ENCODE data around the gene CA5A.
"Not testable (repeated sequence)": the region's sequence is repeated elsewhere in the genome, so short reads cannot be mapped to it uniquely, and the experiment has no call there.

The CA5A gene

GRCh38 chr16:87865902-87866555 lies 70.3 kb downstream of the CA5A start:
- DNase-seq (ENCODE audit: low spot score), result not testable (repeated sequence)

DNA sequence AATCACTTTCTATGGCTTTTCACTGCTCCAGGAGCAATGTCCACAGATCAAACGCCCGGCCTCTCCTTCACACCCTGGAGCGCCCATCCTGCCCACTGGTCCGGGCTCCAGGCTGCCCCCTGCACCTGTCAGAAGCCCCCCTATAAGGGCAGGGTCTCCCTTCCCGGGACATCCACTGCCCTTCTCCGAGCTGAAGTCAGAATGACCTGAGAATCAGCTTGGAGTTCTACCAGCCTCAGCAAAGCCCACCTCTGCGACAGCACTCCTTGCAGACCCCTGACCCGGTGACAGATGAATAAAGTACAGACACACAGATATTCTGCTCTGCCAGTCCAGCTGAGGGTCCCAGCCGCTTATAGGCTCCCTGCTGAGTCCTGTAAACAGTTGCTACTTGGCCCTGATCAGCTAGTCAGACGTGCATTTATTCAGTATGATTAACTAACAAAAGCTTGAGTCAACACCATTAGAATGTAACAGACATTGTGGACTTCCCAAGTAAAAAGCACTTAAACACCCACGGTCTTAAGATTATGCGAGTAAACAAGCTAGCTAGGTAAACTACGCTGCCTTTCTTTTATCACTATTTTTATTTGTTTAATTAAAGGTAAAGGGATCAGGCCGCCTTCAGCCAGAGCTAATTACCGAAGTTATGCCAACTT lies 71.9 kb downstream of the CA5A start:
- DNase-seq (ENCODE audit: low spot score), result no peak

- DNase-seq (ENCODE audit: low spot score), result not testable (repeated sequence)
Observed at GRCh38 chr16:87863327-87863635, 73.0 kb downstream of the CA5A start.

- not testable (repeated sequence) for DNase-seq (ENCODE audit: low spot score)
Observed at GRCh38 chr16:87862597-87863326, 73.6 kb downstream of the CA5A start.

- not testable (repeated sequence) for DNase-seq (ENCODE audit: low spot score)
Observed at GRCh38 chr16:87861300-87862099, 74.8 kb downstream of the CA5A start.

DNA sequence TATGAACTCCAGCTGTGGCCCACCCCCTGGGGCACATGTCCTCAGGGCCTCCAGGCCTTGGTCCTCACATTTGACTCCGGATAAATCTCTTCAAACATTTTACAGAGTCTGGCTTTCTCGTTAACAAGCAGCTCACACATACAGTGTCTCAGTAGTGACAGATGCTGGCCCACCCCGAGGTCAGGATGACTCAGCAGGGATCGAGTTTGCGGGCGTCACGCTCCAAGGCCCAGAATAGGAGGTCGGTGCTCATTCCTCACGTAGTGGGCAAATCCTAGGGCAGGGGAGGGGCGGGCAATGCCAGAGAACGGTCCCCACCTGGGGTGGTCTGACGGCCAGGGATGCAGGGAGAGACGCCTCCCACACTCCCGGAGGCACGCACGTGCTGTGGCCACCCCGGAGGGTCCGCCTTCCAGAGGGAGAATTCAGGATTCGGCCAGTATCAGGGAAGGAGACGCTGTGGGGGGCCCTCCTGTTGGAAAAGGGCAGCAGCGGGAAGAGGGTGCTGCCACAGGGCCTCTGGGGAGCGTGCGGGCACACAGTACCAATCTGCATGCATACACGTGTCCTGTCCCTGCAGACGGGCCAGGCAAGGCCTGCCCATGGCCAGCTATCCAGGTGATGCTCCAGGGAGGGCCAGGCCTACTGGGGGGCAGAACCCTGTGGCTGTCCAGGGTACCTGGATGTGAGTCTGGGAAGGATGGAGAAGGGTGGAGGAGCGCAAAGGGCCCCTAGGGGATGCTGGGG lies 75.6 kb downstream of the CA5A start:
- DNase-seq (ENCODE audit: low spot score), result no peak

GRCh38 chr16:87858151-87858993 lies 78.0 kb downstream of the CA5A start:
- not testable (repeated sequence) for DNase-seq (ENCODE audit: low spot score)

GRCh38 chr16:87856791-87857228 lies 79.5 kb downstream of the CA5A start:
- DNase-seq (ENCODE audit: low spot score), result no peak

DNA sequence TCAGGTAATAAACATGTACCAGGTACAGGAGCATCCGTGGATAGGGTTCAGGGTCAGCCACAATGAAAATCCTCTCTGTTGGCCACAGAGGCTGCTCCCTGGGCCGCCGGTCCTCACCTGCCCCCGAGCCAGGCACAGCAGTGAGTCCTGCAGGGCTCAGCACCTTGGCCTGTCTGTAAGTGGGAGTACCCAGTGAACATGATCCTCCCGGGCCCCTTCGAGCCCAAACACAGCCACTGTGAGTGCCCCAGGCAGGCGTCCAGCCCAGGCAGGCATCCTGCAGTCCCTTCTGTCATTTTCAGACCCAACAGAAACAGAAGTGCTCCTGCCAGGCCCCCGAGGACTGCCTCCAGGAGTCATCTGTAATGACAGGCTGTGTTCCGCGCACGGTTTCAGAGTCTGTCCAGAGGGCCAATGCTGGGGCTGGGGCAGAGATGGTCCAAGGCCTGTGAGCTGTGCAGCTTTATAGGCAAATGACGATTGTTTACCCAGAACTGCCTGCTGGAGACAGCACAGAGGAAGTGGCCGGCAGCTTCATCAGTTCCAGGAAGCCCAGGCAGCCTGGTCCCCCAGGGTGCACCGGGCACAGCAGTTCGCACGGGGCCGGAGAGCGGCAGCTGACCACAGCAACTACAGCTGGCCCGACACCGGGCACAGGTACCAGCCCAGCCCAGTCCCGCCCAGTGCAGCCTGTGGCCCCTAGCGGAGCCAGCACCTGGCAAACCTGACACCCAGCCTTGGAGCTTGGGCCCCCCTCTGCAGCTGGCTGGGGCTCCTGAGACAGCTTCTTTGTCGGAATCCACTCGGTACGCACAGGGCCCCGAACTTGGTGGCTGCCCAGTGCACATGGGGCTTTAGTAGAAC lies 80.2 kb downstream of the CA5A start:
- DNase-seq (ENCODE audit: low spot score), result no peak

- DNase-seq (ENCODE audit: low spot score), result no peak
Observed at GRCh38 chr16:87854907-87855683, 81.2 kb downstream of the CA5A start.

DNA sequence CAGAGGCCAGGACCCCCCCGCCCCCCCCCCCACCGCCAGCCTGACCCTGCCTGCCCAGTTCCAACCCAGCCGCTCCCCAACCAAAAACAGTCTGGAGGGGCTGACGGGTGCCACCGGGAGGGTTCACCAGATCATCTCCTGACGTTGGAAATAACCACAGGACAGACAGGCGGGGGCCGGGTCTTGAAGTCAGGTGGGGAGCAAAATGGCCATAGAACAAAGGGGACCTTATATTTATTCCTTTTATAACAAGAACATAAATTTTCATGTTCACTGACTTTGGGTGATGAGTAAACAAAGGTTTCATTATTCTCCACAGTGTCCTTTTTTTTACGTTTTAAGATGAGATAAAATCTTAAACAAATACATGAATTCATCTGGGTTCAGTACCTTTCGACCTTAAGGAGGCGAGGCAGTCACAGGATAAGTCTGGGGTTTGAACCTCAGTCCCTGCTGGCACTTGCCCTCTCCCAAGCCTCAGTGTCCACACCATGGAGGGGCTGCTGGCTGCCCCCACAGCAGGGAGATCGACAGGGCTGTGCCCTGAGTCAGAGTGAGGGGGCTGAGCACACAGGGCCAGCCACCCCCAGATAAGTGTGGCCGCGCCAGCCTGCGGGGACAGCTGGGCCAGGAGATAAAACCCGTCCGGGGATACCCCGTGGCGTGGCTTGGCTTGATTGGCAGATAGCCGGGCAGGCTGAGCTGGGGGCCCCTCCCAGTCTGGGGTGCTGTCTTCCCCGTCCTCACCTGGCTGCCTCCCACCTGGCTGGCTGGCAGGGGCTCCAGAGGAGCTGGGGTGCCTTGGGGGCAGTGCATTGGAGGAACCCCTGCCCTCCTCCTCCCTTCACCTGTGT lies 82.0 kb downstream of the CA5A start:
- DNase-seq (ENCODE audit: low spot score), result no peak

GRCh38 chr16:87853411-87854052 lies 82.8 kb downstream of the CA5A start:
- peak; percentile 69 for DNase-seq (ENCODE audit: low spot score)

- no peak for DNase-seq (ENCODE audit: low spot score)
Observed at GRCh38 chr16:87851601-87852000, 84.7 kb downstream of the CA5A start.

DNA sequence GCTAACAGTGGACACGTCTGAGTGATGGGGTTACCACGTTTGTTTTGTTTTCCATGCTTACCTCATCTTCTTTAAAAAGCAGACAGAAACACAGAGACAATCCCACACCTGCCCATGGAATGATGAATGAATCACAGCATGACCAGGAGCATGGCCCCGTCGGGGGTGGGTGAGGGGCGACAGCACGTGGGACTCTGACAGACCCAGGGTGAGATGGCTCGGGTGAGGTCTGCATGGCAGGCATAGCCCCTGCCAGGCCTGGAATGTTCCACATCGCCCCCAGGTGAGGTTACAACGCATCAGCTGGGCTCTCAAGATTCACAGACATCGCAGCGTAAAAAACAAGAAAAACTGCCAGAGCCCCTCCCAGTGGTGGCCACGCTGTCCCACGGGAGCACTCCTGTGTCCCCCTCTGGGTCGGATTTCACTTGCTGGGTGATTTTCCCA lies 85.2 kb downstream of the CA5A start:
- DNase-seq (ENCODE audit: low spot score), result no peak

DNA sequence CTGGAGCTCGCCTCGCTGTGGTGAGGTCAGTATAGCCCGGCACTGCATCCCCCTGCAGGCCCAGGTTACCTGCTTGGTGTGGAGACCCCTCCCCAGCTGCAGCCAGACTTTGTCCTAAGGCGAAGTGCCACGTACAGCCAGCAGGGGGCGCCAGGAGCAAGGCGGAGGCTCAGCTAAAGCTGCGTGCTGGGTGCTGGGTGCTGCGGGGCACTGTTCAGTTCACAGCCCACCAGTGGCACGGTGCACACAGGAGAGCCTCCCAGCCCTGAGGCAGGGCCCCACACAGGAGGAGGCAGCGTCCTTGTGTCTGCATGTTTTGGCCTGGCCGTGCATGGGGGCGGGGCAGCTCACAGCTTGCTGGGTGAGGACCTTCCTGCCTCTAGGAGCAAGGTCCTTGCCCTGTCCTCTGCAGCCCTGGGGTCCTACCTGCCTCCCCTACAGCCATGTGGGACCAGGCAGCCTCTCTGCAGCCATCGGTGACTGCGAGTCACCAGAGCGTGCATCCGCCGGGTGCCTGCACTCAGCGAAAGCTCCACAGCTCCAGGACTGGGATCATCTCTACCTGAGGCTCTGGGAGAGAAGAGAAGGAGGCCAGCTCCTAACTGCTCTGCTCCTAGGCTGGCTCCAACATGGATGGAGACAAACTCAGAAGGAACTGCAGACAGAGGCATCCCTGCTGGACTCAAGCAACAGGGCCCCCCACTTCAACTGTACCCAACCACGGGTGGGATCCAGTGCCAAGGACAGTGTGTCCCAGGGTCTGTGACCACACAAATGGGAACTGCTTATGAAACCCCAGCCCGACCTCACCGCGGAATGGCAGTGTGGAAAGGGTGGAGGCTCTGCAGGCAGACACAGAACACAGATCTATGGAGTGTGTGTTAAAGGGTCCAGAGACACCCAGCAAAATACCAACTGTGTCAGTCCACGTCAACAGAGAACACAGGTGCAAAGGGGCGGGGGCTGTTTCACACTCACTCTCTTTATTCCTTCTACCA lies 86.0 kb downstream of the CA5A start:
- no peak for DNase-seq (ENCODE audit: low spot score)

DNA sequence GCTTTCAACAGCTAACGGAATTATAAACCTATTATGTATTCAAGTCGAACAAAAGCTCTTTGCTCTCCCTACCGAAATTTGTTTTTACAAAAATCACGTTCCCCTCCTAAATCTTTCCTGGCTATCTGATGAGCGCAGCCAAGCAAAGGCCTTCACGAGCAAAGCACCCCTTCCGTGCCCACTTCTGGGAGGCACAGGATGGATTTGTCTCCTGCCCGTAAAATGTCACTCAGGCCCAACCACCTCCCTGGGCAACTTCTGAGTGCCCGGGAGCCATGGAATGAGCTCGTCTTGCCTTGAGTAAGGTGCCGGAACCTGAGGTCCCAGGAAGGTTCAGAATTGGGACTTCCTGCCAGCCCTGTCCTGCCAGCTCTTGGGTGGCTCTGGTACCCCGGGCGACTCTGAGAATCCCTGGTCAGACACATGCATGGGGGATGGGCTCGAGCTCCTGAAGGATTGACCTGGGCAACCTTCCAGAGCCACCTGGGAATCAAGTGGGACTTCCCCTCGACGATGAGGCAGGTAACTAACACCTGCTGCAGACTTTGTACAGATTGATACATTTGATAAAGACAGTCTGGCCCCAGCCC lies 86.8 kb downstream of the CA5A start:
- DNase-seq (ENCODE audit: low spot score), result no peak
